ENCODE data around the gene ME3. TPM values are rescaled to one million over a fixed set of nuclear protein-coding genes. Genes with fewer than 3 reads are reported as not detected.

Gene ME3
- total RNA-seq, 3 donors from 2014 or later (not counting 1 experiment from before 2014, with no cell fraction given), result 5.2 to 7.5 (median 6.9) TPM

DNA sequence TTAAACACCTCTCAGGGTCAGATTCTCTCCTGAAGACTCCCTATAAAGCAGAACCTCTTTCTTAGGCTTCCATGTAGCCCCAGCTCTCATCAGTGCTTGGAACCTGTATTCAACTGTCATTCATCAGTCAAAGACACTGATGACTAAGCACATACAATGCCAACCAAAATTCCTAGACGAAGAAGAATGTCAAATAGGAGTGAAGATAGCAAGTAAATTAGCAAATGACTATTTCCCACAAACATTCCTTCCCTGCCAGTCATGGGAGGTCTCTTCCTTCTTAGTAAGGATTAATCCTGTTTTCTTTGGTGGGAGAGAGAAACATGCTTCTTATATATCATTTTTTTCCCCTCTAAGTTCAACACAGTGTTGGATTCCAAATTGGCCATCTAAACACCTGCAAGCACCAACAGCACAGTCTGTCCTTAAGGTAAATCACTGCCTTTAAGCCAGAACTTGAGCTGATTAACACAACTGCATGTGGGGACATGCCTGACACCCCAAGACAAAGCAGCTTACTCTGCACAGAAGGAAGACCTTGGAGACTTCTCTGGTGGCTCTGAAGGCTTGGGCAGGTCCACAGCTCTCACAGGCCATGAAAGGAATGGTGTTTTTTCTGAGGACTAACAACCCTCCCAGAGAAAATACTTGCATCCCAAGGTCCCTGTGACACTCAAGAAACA lies 47.5 kb upstream of the ME3 start:
- no peak overlapping the region for H3K27ac Mint-ChIP-seq

GRCh38 chr11:86718999-86719398 lies 46.6 kb upstream of the ME3 start:
- Mint-ChIP-seq H3K4me3 (no peak overlapping the region), H3K36me3 (peaks cover 18% of the 10 kb centered on the region), H3K4me1 (peaks cover 5 to 7% of the 10 kb centered on the region in 2 donors), H3K27ac (no peak overlapping the region), H3K27me3 (ENCODE audit: low read depth in 2 of 2) (peaks cover 13 to 33% of the 10 kb centered on the region in 2 donors), H3K9me3 (peaks cover 2 to 8% of the 10 kb centered on the region in 2 donors)
- DNase-seq (no peak), ATAC-seq (no peak)
- intact Hi-C loops (cut with micrococcal nuclease), result no loop called here
- 75% methylated on average over 1 of the region's 1 CpG for WGBS (ENCODE audit: insufficient coverage)
- Histone ChIP-seq H3K4me3 (ENCODE audit: low read length) (no peak overlapping the region), H3K27ac (ENCODE audit: low read length) (no peak overlapping the region), H3K4me1 (ENCODE audit: control insufficient read depth, insufficient read depth, low read length) (no peaks in the 10 kb centered on the region), H3K27me3 (ENCODE audit: control insufficient read depth, insufficient read depth, low read length) (peaks cover 2% of the 10 kb centered on the region), H3K9me3 (ENCODE audit: control insufficient read depth, insufficient read depth, low read length) (no peaks in the 10 kb centered on the region), H3K36me3 (ENCODE audit: control insufficient read depth, insufficient read depth, low read length) (no peaks in the 10 kb centered on the region)
- TF ChIP-seq, protein P1, sequence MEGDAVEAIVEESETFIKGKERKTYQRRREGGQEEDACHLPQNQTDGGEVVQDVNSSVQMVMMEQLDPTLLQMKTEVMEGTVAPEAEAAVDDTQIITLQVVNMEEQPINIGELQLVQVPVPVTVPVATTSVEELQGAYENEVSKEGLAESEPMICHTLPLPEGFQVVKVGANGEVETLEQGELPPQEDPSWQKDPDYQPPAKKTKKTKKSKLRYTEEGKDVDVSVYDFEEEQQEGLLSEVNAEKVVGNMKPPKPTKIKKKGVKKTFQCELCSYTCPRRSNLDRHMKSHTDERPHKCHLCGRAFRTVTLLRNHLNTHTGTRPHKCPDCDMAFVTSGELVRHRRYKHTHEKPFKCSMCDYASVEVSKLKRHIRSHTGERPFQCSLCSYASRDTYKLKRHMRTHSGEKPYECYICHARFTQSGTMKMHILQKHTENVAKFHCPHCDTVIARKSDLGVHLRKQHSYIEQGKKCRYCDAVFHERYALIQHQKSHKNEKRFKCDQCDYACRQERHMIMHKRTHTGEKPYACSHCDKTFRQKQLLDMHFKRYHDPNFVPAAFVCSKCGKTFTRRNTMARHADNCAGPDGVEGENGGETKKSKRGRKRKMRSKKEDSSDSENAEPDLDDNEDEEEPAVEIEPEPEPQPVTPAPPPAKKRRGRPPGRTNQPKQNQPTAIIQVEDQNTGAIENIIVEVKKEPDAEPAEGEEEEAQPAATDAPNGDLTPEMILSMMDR (IDR thresholded peaks at IDR 0.05), result no peak

More for the DNA sequence above, 47.5 kb upstream of the ME3 start:
- intact Hi-C loops (cut with micrococcal nuclease), result no loop called here
- Histone ChIP-seq H3K27ac (ENCODE audit: low read length) (no peak overlapping the region), H3K4me3 (ENCODE audit: low read length) (no peak overlapping the region), H3K36me3 (ENCODE audit: control insufficient read depth, insufficient read depth, low read length) (no peaks in the 10 kb centered on the region), H3K27me3 (ENCODE audit: control insufficient read depth, insufficient read depth, low read length) (peaks cover 2% of the 10 kb centered on the region), H3K4me1 (ENCODE audit: control insufficient read depth, insufficient read depth, low read length) (no peaks in the 10 kb centered on the region), H3K9me3 (ENCODE audit: control insufficient read depth, insufficient read depth, low read length) (no peaks in the 10 kb centered on the region)
- ATAC-seq (no peak), DNase-seq (no peak)
- Mint-ChIP-seq H3K9me3 (peaks cover 2 to 8% of the 10 kb centered on the region in 2 donors), H3K4me3 (no peak overlapping the region), H3K4me1 (no peaks in the 10 kb centered on the region), H3K36me3 (peaks cover 18% of the 10 kb centered on the region), H3K27me3 (ENCODE audit: low read depth in 2 of 2) (peaks cover 13 to 33% of the 10 kb centered on the region in 2 donors)
- no CpG with 5 or more reads among the region's 1 CpG for WGBS (ENCODE audit: insufficient coverage)
- TF ChIP-seq, protein P1 (IDR thresholded peaks at IDR 0.05), result no peak

DNA sequence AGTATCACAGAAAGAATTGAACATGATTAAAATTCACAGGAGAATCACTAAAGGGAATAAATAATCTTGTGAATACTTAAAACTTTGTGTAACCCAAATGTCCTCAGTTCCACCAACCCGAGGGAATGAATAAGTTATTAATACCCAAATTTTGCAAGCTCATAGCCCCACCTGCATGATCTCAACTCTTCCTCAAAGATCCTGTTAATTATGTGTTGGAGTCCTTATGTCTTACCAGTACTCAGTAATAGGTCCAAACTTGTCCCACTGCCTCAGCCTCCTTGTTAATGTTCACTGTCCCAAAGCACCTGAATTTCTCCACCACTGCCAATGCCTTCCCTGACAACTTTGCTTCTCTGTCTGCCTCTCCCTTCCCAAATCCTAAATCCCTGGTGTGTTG lies 46.1 kb upstream of the ME3 start:
- intact Hi-C loops (cut with micrococcal nuclease), result no loop called here
- H3K36me3 Mint-ChIP-seq, result peaks cover 18% of the 10 kb centered on the region
- H3K27me3 Mint-ChIP-seq (ENCODE audit: low read depth in 2 of 2), result peaks cover 13 to 33% of the 10 kb centered on the region in 2 donors
- TF ChIP-seq, protein P1 (IDR thresholded peaks at IDR 0.05), result no peak
- Histone ChIP-seq H3K4me3 (ENCODE audit: low read length) (no peak overlapping the region), H3K27me3 (ENCODE audit: control insufficient read depth, insufficient read depth, low read length) (peaks cover 2% of the 10 kb centered on the region), H3K36me3 (ENCODE audit: control insufficient read depth, insufficient read depth, low read length) (no peaks in the 10 kb centered on the region), H3K9me3 (ENCODE audit: control insufficient read depth, insufficient read depth, low read length) (no peaks in the 10 kb centered on the region), H3K27ac (ENCODE audit: low read length) (no peak overlapping the region), H3K4me1 (ENCODE audit: control insufficient read depth, insufficient read depth, low read length) (no peaks in the 10 kb centered on the region)
- peaks cover 2 to 8% of the 10 kb centered on the region in 2 donors for H3K9me3 Mint-ChIP-seq
- peaks cover 5 to 7% of the 10 kb centered on the region in 2 donors for H3K4me1 Mint-ChIP-seq
- no peak overlapping the region for H3K4me3 Mint-ChIP-seq
- WGBS (ENCODE audit: insufficient coverage), result 100% methylated on average over 1 of the region's 1 CpG
- no peak for ATAC-seq
- DNase-seq, result no peak
- no peak overlapping the region for H3K27ac Mint-ChIP-seq
